LHCN-M2 (cell line): ENCODE measurements around the gene TXNDC15. TPM values are rescaled to one million over a fixed set of nuclear protein-coding genes. Genes with fewer than 3 reads are reported as not detected.
A peak's percentile ranks its signal among the peaks of the same experiment; 100 is the strongest.
"Not testable (repeated sequence)": the region's sequence is repeated elsewhere in the genome, so short reads cannot be mapped to it uniquely, and the experiment has no call there.

Source experiments
- DNase-seq: peaks from one replicate; pipeline ENCODE4 v3.0.0-alpha.2; 2012; ENCODE audit warnings: low read depth
- total RNA-seq: library from RNA; depleted of rRNA; stranded (reverse); fragments of >200 nt; gene quantifications from 2 replicates; pipeline ENCODE4 v1.2.3, GENCODE V29; 2014

TXNDC15 gene
- total RNA-seq, 1 experiment from 2014 or later = 108 TPM

- DNase-seq = no peak
Measured at GRCh38 chr5:134877159-134877558, 3.0 kb downstream of the TXNDC15 start.

GRCh38 chr5:134878403-134878802 is 4.2 kb downstream of the TXNDC15 start:
- DNase-seq = no peak

GRCh38 chr5:134879456-134879855 is 5.3 kb downstream of the TXNDC15 start:
- DNase-seq = no peak

- DNase-seq = not testable (repeated sequence)
Measured at GRCh38 chr5:134880937-134881336, 6.8 kb downstream of the TXNDC15 start.

GRCh38 chr5:134881711-134882110 is 7.5 kb downstream of the TXNDC15 start:
- not testable (repeated sequence) for DNase-seq

GRCh38 chr5:134887593-134888159 is 13.5 kb downstream of the TXNDC15 start:
- DNase-seq = no peak

GRCh38 chr5:134889335-134889734 is 15.2 kb downstream of the TXNDC15 start:
- no peak for DNase-seq

GRCh38 chr5:134891473-134891872 is 17.3 kb downstream of the TXNDC15 start:
- no peak for DNase-seq

- no peak for DNase-seq
Measured at GRCh38 chr5:134892282-134892681, 18.1 kb downstream of the TXNDC15 start.

GRCh38 chr5:134892926-134893325 is 18.8 kb downstream of the TXNDC15 start:
- DNase-seq = no peak

GRCh38 chr5:134893748-134894505 is 19.8 kb downstream of the TXNDC15 start:
- DNase-seq = no peak

GRCh38 chr5:134902071-134902801 is 28.1 kb downstream of the TXNDC15 start:
- peak; percentile 50 for DNase-seq

- peak; percentile 88 for DNase-seq
Measured at GRCh38 chr5:134904610-134905245, 30.6 kb downstream of the TXNDC15 start, which contains the start of gene PCBD2. Gene PCBD2 (plus strand): TSS chr5:134905131. CDS start chr5:134905140, 9 bp downstream.

GRCh38 chr5:134905246-134905996 is 31.2 kb downstream of the TXNDC15 start:
- DNase-seq = peak; percentile 75

- no peak for DNase-seq
Measured at GRCh38 chr5:134906811-134907210, 32.6 kb downstream of the TXNDC15 start.

GRCh38 chr5:134910752-134911151 is 36.6 kb downstream of the TXNDC15 start:
- not testable (repeated sequence) for DNase-seq

GRCh38 chr5:134911285-134912206 is 37.4 kb downstream of the TXNDC15 start:
- no peak for DNase-seq

- no peak for DNase-seq
Measured at GRCh38 chr5:134913254-134913653, 39.1 kb downstream of the TXNDC15 start.

GRCh38 chr5:134913795-134914194 is 39.6 kb downstream of the TXNDC15 start:
- DNase-seq = no peak
